ENCODE results near the gene CPAMD8. TPM values are rescaled to one million over a fixed set of nuclear protein-coding genes. Genes with fewer than 3 reads are reported as not detected.

Gene CPAMD8
- total RNA-seq, 1 donor from 2014 or later: 4.9 TPM

DNA sequence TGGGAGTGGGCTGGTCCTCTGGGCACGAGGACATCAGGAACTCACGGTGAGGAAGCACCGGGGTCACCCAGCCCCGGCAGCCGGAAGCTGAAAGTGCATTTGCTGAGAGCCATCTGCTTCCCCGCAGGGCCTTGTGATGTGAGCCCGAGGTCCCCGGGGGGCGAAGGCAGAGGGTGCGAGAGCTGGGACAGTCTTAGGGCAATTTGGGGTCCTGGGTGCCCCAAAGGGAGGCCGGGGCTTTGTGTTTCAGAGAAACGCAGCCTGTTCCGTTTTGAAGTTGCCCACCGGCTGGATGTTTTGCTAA lies 133.0 kb downstream of the CPAMD8 start:
- no peaks in the 10 kb centered on the region for H3K9me3 Mint-ChIP-seq (ENCODE audit: low read depth)
- H3K4me1 Mint-ChIP-seq (ENCODE audit: low read depth): peaks cover 4% of the 10 kb centered on the region
- H3K4me3 Mint-ChIP-seq (ENCODE audit: unreplicated experiment): no peak overlapping the region
- peak overlapping the region; percentile 36 for H3K27ac Mint-ChIP-seq (ENCODE audit: unreplicated experiment)
- TF ChIP-seq, protein P1, sequence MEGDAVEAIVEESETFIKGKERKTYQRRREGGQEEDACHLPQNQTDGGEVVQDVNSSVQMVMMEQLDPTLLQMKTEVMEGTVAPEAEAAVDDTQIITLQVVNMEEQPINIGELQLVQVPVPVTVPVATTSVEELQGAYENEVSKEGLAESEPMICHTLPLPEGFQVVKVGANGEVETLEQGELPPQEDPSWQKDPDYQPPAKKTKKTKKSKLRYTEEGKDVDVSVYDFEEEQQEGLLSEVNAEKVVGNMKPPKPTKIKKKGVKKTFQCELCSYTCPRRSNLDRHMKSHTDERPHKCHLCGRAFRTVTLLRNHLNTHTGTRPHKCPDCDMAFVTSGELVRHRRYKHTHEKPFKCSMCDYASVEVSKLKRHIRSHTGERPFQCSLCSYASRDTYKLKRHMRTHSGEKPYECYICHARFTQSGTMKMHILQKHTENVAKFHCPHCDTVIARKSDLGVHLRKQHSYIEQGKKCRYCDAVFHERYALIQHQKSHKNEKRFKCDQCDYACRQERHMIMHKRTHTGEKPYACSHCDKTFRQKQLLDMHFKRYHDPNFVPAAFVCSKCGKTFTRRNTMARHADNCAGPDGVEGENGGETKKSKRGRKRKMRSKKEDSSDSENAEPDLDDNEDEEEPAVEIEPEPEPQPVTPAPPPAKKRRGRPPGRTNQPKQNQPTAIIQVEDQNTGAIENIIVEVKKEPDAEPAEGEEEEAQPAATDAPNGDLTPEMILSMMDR (IDR thresholded peaks at IDR 0.05): no peak
- no peak for DNase-seq (ENCODE audit: low spot score)
- no peaks in the 10 kb centered on the region for H3K36me3 Mint-ChIP-seq (ENCODE audit: low read depth)
- H3K27me3 Mint-ChIP-seq (ENCODE audit: low read depth): no peaks in the 10 kb centered on the region

DNA sequence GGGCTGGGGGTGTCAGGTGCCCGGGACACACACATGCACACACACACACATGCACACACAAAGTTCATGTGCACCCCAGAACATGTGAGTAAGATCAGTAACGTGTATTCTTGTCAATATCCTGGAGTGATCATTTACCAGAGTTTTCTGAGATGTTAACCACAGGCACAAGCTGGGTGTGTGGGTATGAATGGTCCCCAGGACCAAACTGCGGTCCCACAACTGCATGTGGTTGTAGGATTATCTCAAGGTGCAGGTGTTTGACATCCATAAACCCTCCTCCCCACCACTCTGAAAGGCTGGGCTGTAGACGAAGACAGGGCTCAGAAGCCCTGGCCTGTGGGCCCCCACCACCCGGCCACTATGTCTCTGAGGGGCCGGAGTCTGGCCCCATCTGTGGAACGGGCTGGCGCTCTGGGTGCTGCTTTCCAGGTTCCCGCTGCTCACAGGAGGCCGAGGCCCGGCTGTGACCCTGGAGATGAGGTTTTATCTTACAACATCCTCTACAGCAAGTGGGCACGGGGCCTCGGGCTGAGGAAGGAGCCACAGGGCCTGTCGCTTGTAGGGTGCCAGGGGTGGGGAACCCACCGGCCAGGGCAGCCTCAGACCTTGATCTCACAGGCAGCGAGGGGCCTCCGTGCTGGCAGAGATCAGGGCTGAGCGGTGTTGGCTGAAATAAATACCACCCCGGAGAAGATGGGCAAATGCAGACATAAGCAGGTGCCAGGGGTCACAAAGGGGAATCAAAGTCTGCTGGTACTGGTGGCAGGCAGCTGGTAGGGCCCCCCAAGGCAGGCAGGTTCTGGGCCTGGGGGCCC lies 133.5 kb downstream of the CPAMD8 start:
- peak; percentile 90 for DNase-seq (ENCODE audit: low spot score)
- no peaks in the 10 kb centered on the region for H3K9me3 Mint-ChIP-seq (ENCODE audit: low read depth)
- no peaks in the 10 kb centered on the region for H3K27me3 Mint-ChIP-seq (ENCODE audit: low read depth)
- H3K36me3 Mint-ChIP-seq (ENCODE audit: low read depth): no peaks in the 10 kb centered on the region
- TF ChIP-seq, protein P1 (IDR thresholded peaks at IDR 0.05): no peak
- H3K4me1 Mint-ChIP-seq (ENCODE audit: low read depth): peaks cover 2% of the 10 kb centered on the region
- no peak overlapping the region for H3K27ac Mint-ChIP-seq (ENCODE audit: unreplicated experiment)
- H3K4me3 Mint-ChIP-seq (ENCODE audit: unreplicated experiment): no peak overlapping the region

DNA sequence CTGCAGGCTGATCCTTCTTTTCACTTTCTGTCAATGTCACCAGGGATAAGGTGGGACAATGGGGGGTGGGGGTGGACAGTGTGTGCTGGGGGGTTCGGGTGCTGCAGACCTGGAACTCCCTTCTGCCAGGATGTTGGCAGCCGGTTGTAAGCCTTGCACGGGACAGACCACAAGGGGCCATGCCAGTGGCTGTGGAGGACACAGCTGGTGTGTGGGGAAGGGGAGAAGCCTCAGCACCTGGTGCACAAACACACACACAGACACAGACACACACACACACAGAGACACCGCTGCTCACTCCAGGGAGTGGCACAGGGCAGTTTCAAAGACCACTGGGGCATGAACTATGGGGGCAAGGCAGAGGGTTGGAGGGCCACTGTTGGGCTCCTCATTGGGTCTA lies 134.2 kb downstream of the CPAMD8 start:
- TF ChIP-seq, protein P1 (IDR thresholded peaks at IDR 0.05): no peak
- Mint-ChIP-seq H3K9me3 (ENCODE audit: low read depth) (no peaks in the 10 kb centered on the region), H3K4me3 (ENCODE audit: unreplicated experiment) (no peak overlapping the region), H3K27me3 (ENCODE audit: low read depth) (no peaks in the 10 kb centered on the region), H3K27ac (ENCODE audit: unreplicated experiment) (no peak overlapping the region), H3K36me3 (ENCODE audit: low read depth) (no peaks in the 10 kb centered on the region), H3K4me1 (ENCODE audit: low read depth) (peaks cover 2% of the 10 kb centered on the region)
- DNase-seq (ENCODE audit: low spot score): no peak

DNA sequence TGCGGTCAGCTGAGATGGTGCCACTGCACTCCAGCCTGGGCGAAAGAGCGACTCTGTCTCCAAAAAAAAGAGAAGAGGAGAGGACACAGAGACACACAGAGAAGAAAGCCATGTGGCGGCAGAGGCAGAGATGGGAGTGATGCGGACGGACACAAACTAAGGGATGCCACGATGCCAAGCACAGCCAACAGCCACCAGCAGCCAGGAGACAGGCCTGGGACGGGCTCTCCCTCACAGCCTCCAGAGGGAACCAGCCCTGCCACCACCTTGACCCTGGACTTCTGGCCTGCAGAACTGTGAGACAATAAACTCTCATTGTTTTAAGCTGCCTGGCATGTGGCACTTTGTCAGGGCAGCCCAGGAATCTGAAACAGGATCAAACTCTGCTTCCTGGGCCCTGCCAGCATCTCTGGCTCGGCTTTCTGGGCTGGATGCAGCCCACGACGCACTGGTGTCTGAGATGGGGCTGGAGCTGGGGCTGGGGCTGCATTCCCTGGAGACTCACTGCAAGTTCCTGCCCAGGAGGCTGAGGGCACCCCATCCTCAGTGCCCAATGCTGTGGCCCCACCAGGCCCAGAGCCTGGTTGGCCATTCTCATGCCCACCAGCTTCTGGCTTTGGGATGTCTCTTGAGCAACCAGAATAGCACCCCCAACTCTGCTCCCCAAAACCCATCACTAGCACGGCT lies 134.8 kb downstream of the CPAMD8 start:
- no peaks in the 10 kb centered on the region for H3K36me3 Mint-ChIP-seq (ENCODE audit: low read depth)
- TF ChIP-seq, protein P1 (IDR thresholded peaks at IDR 0.05): no peak
- peaks cover 2% of the 10 kb centered on the region for H3K4me1 Mint-ChIP-seq (ENCODE audit: low read depth)
- H3K27me3 Mint-ChIP-seq (ENCODE audit: low read depth): no peaks in the 10 kb centered on the region
- no peak for DNase-seq (ENCODE audit: low spot score)
- H3K27ac Mint-ChIP-seq (ENCODE audit: unreplicated experiment): no peak overlapping the region
- H3K4me3 Mint-ChIP-seq (ENCODE audit: unreplicated experiment): no peak overlapping the region
- no peaks in the 10 kb centered on the region for H3K9me3 Mint-ChIP-seq (ENCODE audit: low read depth)

DNA sequence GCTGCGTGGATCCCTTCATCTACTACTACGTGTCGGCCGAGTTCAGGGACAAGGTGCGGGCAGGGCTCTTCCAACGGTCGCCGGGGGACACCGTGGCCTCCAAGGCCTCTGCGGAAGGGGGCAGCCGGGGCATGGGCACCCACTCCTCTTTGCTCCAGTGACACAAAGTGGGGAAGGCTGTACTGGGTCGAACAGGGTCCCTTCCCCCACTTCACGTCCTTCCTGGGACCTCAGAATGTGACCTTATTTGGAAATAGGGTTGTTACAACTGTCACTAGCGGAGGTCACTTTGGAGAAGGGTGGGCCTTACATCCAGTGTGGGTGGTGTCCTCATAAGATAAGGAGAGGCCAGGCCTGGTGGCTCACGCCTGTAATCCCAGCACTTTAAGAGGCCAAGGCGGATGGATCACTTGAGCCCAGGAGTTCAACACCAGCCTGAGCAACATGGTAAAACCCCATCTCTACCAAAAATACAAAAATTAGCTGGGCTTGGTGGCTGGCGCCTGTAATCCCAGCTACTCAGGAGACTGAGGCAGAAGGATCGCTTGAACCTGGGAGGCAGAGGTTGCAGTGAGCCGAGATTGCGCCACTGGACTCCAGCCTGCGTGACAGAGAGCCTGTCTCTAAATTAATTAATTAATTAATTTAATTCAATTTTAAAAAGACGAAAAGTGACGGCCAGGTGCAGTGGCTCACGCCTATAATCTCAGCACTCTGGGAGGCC lies 136.0 kb downstream of the CPAMD8 start:
- H3K27ac Mint-ChIP-seq (ENCODE audit: unreplicated experiment): no peak overlapping the region
- H3K9me3 Mint-ChIP-seq (ENCODE audit: low read depth): no peaks in the 10 kb centered on the region
- no peak for DNase-seq (ENCODE audit: low spot score)
- H3K4me1 Mint-ChIP-seq (ENCODE audit: low read depth): peaks cover 2% of the 10 kb centered on the region
- no peak overlapping the region for H3K4me3 Mint-ChIP-seq (ENCODE audit: unreplicated experiment)
- H3K36me3 Mint-ChIP-seq (ENCODE audit: low read depth): no peaks in the 10 kb centered on the region
- no peaks in the 10 kb centered on the region for H3K27me3 Mint-ChIP-seq (ENCODE audit: low read depth)
- TF ChIP-seq, protein P1 (IDR thresholded peaks at IDR 0.05): no peak

Data from chondrocyte (in vitro differentiated cells).